ENCODE data around the gene BBX.

BBX gene

GRCh38 chr3:107683447-107683846 lies 160.7 kb downstream of the BBX start:
- no peak for TF ChIP-seq CTCF (IDR thresholded peaks at IDR 0.05)
- peaks cover 4% of the 10 kb centered on the region for H3K4me1 ChIP-seq
- no peaks in the 10 kb centered on the region for H3K27me3 ChIP-seq (ENCODE audit: control insufficient read depth, insufficient read depth, low read length)
- peaks cover 22% of the 10 kb centered on the region for H3K79me2 ChIP-seq
- H3K9me3 ChIP-seq (ENCODE audit: control insufficient read depth, low read length) = no peaks in the 10 kb centered on the region
- no peaks in the 10 kb centered on the region for H3K36me3 ChIP-seq (ENCODE audit: control insufficient read depth, insufficient read depth, low read length)
- H2AFZ ChIP-seq = no peak overlapping the region
- H3K9ac ChIP-seq = no peak overlapping the region
- H3K27ac ChIP-seq = no peak overlapping the region
- no peak overlapping the region for H3K4me2 ChIP-seq (ENCODE audit: low read length)
- H3K4me3 ChIP-seq (ENCODE audit: low read depth, low read length) = no peak overlapping the region

- Histone ChIP-seq H3K9ac (no peak overlapping the region), H3K79me2 (peaks cover 22% of the 10 kb centered on the region), H3K4me3 (ENCODE audit: low read depth, low read length) (no peak overlapping the region), H3K27me3 (ENCODE audit: control insufficient read depth, insufficient read depth, low read length) (no peaks in the 10 kb centered on the region), H2AFZ (no peak overlapping the region), H3K36me3 (ENCODE audit: control insufficient read depth, insufficient read depth, low read length) (no peaks in the 10 kb centered on the region), H3K9me3 (ENCODE audit: control insufficient read depth, low read length) (no peaks in the 10 kb centered on the region), H3K27ac (no peak overlapping the region), H3K4me1 (peaks cover 4% of the 10 kb centered on the region), H3K4me2 (ENCODE audit: low read length) (no peak overlapping the region)
- TF ChIP-seq CTCF (IDR thresholded peaks at IDR 0.05) = no peak
Observed at GRCh38 chr3:107684431-107684925, 161.7 kb downstream of the BBX start.

- Histone ChIP-seq H3K4me3 (ENCODE audit: low read depth, low read length) (no peak overlapping the region), H3K27ac (no peak overlapping the region), H3K4me2 (ENCODE audit: low read length) (no peak overlapping the region), H3K79me2 (peaks cover 20% of the 10 kb centered on the region), H3K27me3 (ENCODE audit: control insufficient read depth, insufficient read depth, low read length) (no peaks in the 10 kb centered on the region), H2AFZ (no peak overlapping the region), H3K36me3 (ENCODE audit: control insufficient read depth, insufficient read depth, low read length) (no peaks in the 10 kb centered on the region), H3K9me3 (ENCODE audit: control insufficient read depth, low read length) (no peaks in the 10 kb centered on the region), H3K4me1 (peaks cover 4% of the 10 kb centered on the region), H3K9ac (no peak overlapping the region)
- TF ChIP-seq CTCF (IDR thresholded peaks at IDR 0.05) = no peak
Observed at GRCh38 chr3:107685383-107685782, 162.6 kb downstream of the BBX start.

GRCh38 chr3:107687056-107687581 lies 164.4 kb downstream of the BBX start:
- Histone ChIP-seq H3K79me2 (peaks cover 8% of the 10 kb centered on the region), H3K36me3 (ENCODE audit: control insufficient read depth, insufficient read depth, low read length) (no peaks in the 10 kb centered on the region), H2AFZ (no peak overlapping the region), H3K9ac (no peak overlapping the region), H3K4me1 (peaks cover 4% of the 10 kb centered on the region), H3K4me2 (ENCODE audit: low read length) (no peak overlapping the region), H3K27me3 (ENCODE audit: control insufficient read depth, insufficient read depth, low read length) (no peaks in the 10 kb centered on the region), H3K4me3 (ENCODE audit: low read depth, low read length) (no peak overlapping the region), H3K9me3 (ENCODE audit: control insufficient read depth, low read length) (no peaks in the 10 kb centered on the region), H3K27ac (no peak overlapping the region)
- no peak for TF ChIP-seq CTCF (IDR thresholded peaks at IDR 0.05)

GRCh38 chr3:107689355-107689754 lies 166.6 kb downstream of the BBX start:
- Histone ChIP-seq H3K4me1 (peaks cover 3% of the 10 kb centered on the region), H3K79me2 (peaks cover 3% of the 10 kb centered on the region), H3K27me3 (ENCODE audit: control insufficient read depth, insufficient read depth, low read length) (no peaks in the 10 kb centered on the region), H3K9me3 (ENCODE audit: control insufficient read depth, low read length) (no peaks in the 10 kb centered on the region), H3K4me3 (ENCODE audit: low read depth, low read length) (no peak overlapping the region), H3K4me2 (ENCODE audit: low read length) (no peak overlapping the region), H2AFZ (no peak overlapping the region), H3K36me3 (ENCODE audit: control insufficient read depth, insufficient read depth, low read length) (no peaks in the 10 kb centered on the region), H3K27ac (no peak overlapping the region), H3K9ac (no peak overlapping the region)
- no peak for TF ChIP-seq CTCF (IDR thresholded peaks at IDR 0.05)
